ENCODE data around the gene DDN. TPM values are rescaled to one million over a fixed set of nuclear protein-coding genes. Genes with fewer than 3 reads are reported as not detected.

DDN gene
- total RNA-seq, 1 donor from 2014 or later, result not detected

DNA sequence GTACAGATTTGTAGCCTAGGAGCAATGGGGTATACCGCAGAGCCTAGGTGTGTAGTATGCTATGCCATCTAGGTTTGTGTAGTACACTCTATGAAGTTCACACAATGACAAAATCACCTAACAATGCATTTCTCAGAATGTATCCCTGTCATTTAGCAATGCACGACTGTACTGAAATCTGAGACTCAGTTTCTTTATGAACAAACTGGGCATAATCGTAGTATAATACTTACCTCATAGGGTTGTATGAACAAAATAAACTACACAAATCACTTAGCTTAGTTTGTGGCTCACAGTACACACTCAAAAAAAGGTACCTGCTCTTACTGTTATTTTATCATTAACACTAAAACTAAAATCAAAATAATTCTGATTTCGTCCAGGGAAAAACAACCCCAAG, 26.3 kb upstream of the DDN start:
- H3K9me3 ChIP-seq, result no peaks in the 10 kb centered on the region
- no peak overlapping the region for H3K27ac ChIP-seq
- peaks cover 76 to 90% of the 10 kb centered on the region in 2 donors for H3K36me3 ChIP-seq
- no peaks in the 10 kb centered on the region for H3K4me1 ChIP-seq
- intact Hi-C loops (cut with DNase I), result no loop called here
- no peak for DNase-seq (ENCODE audit: low spot score in 2 of 2)
- no peak overlapping the region for H3K4me3 ChIP-seq
- H3K27me3 ChIP-seq, result no peaks in the 10 kb centered on the region
- TF ChIP-seq, protein P1, sequence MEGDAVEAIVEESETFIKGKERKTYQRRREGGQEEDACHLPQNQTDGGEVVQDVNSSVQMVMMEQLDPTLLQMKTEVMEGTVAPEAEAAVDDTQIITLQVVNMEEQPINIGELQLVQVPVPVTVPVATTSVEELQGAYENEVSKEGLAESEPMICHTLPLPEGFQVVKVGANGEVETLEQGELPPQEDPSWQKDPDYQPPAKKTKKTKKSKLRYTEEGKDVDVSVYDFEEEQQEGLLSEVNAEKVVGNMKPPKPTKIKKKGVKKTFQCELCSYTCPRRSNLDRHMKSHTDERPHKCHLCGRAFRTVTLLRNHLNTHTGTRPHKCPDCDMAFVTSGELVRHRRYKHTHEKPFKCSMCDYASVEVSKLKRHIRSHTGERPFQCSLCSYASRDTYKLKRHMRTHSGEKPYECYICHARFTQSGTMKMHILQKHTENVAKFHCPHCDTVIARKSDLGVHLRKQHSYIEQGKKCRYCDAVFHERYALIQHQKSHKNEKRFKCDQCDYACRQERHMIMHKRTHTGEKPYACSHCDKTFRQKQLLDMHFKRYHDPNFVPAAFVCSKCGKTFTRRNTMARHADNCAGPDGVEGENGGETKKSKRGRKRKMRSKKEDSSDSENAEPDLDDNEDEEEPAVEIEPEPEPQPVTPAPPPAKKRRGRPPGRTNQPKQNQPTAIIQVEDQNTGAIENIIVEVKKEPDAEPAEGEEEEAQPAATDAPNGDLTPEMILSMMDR (IDR thresholded peaks at IDR 0.05), result no peak

DNA sequence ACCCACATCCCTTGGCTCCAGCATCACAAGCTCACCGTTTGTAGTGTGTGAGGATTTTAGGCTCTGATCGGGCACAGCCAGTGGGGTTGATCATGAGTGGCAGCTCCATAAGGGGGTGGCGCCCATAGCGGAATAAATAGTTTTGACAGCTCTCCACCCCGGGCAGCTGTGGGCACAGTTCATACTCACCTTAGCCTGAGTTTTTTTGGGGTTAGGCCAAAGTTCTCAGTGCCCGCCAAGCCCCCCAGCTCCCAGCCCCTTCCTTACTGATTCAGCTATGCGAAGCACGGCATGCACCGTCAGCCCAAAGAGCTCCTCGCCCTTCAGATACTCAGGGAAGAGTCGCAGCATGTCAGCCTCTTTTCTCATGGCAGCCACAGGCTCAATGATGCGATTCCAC, 25.4 kb upstream of the DDN start:
- intact Hi-C loops (cut with DNase I), result no loop called here
- TF ChIP-seq, protein P1 (IDR thresholded peaks at IDR 0.05), result no peak
- Histone ChIP-seq H3K9me3 (no peaks in the 10 kb centered on the region), H3K36me3 (peaks cover 76 to 89% of the 10 kb centered on the region in 2 donors), H3K27ac (no peak overlapping the region), H3K27me3 (no peaks in the 10 kb centered on the region), H3K4me1 (peaks cover 0 to 2% of the 10 kb centered on the region in 2 donors), H3K4me3 (no peak overlapping the region)
- DNase-seq (ENCODE audit: low spot score in 2 of 2), result no peak

DNA sequence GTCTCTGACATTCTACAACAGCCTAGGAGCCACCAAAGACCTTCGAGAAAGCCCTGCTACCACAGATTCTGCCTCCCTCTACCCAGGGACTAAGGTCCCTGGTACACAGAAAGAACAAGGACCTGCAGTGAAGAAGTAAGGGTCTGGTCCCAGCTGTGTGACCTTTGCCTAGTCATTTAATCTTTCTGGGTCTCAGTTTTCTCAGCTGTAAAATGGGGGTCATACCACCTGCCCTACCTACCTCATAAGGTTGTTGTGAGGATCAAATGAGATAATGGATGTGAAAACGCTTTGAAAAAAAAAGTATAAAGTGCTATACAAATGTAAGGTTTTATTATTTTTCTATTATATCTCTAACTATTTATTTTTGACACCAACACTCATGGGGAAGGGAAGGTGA, 24.6 kb upstream of the DDN start:
- Histone ChIP-seq H3K4me1 (peaks cover 0 to 6% of the 10 kb centered on the region in 2 donors), H3K27ac (no peak overlapping the region), H3K36me3 (peaks cover 72 to 82% of the 10 kb centered on the region in 2 donors), H3K27me3 (no peaks in the 10 kb centered on the region), H3K9me3 (no peaks in the 10 kb centered on the region), H3K4me3 (no peak overlapping the region)
- intact Hi-C loops (cut with DNase I), result no loop called here
- no peak for DNase-seq (ENCODE audit: low spot score in 2 of 2)
- TF ChIP-seq, protein P1 (IDR thresholded peaks at IDR 0.05), result no peak

DNA sequence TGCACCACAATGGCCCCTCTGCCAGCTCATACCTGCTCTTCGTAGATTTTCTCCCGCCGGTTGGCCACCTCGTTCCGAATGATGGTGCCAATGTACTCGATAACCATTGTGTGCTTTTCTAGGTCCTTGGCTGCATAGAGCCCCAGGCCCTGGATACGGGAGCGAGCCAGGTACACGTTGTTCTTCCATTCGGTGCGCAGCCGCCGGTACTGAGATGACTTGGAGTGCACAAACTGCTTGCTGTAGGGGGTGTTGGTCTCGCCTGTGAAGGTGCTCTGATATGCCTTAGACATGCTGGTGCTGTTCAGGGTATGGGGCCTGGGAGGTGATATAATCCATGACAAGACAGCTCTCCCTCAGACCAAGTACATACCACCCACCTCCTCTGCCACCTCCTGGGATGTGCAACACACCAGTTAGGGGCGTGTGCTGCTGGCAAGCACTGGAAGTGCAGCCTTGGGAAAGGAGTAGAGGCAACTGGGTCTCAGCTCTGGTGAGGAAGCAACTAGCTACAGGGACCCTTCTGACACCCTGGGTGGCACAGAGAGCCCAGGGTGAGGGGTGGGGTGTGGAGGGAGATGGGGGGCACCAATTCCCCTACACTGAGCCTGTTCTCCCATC, 23.5 kb upstream of the DDN start:
- peaks cover 0 to 6% of the 10 kb centered on the region in 2 donors for H3K4me1 ChIP-seq
- no peaks in the 10 kb centered on the region for H3K27me3 ChIP-seq
- H3K36me3 ChIP-seq, result peaks cover 61 to 71% of the 10 kb centered on the region in 2 donors
- H3K9me3 ChIP-seq, result no peaks in the 10 kb centered on the region
- no peak overlapping the region for H3K27ac ChIP-seq
- no peak overlapping the region for H3K4me3 ChIP-seq
- DNase-seq (ENCODE audit: low spot score in 2 of 2), result no peak
- intact Hi-C loops (cut with DNase I), result no loop called here
- TF ChIP-seq, protein P1 (IDR thresholded peaks at IDR 0.05), result no peak

DNA sequence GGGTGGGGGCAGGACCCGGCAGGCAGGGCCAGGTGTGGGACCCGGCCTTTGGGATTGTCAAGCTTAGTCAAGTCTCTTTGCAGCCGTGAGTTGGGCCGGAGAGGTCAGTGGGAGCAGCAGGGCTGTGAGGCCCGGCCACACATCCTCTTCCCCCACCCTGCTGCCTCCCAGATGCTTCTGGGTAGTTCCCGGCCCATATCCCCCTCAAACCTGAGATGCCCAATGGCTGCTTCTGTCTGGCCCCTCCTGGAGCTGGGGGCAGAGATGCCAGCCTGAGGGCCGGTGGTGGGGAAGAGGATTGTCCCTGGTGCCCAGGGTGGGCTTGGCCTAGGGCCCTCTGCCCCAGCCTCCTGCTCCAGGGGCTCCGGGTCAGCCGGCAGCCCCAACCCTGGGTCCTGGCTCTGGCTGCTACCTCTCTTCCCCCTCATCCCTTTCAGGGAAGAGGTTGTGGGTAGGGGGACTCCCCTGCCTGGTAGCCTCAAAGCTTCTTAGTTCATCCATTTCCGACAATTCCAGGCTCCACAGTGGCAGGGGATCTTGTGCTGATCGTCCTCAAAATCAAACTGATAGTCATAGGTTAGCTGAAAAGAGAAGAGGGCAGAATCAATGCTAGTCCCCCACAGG, 22.2 kb upstream of the DDN start:
- no peaks in the 10 kb centered on the region for H3K9me3 ChIP-seq
- H3K4me1 ChIP-seq, result peaks cover 0 to 6% of the 10 kb centered on the region in 2 donors
- intact Hi-C loops (cut with DNase I), result no loop called here
- peaks cover 48 to 58% of the 10 kb centered on the region in 2 donors for H3K36me3 ChIP-seq
- no peak for DNase-seq (ENCODE audit: low spot score in 2 of 2)
- no peak overlapping the region for H3K27ac ChIP-seq
- no peaks in the 10 kb centered on the region for H3K27me3 ChIP-seq
- no peak overlapping the region for H3K4me3 ChIP-seq
- TF ChIP-seq, protein P1 (IDR thresholded peaks at IDR 0.05), result no peak

Measured in ascending aorta (tissue), 2 donors.